ENCODE data around the gene RORC.

- TF ChIP-seq CTCF (IDR thresholded peaks at IDR 0.05) (no peak), POLR2A (IDR thresholded peaks at IDR 0.05) (no peak)
Observed at GRCh38 chr1:151855933-151856332, 24.3 kb upstream of the RORC start.

Data from testis (tissue), 2 donors.